GM19035 (cell line): ENCODE measurements around the gene TBC1D5.

Experiments used
- ATAC-seq: cut with Tn5 transposase; IDR thresholded peaks from one replicate; pipeline ENCODE4 v1.9.1; 2021; ENCODE audit not compliant: unreplicated experiment

TBC1D5 gene

GRCh38 chr3:17243621-17244020, 498.8 kb downstream of the TBC1D5 start:
- ATAC-seq, result no peak

- no peak for ATAC-seq
Observed at GRCh38 chr3:17239417-17239816, 503.0 kb downstream of the TBC1D5 start.

- no peak for ATAC-seq
Observed at GRCh38 chr3:17238023-17238422, 504.4 kb downstream of the TBC1D5 start.

- no peak for ATAC-seq
Observed at GRCh38 chr3:17235310-17235709, 507.1 kb downstream of the TBC1D5 start.

GRCh38 chr3:17234382-17234781, 508.0 kb downstream of the TBC1D5 start:
- no peak for ATAC-seq

- peak; percentile 90 for ATAC-seq
Observed at GRCh38 chr3:17233398-17233800, 509.0 kb downstream of the TBC1D5 start.

GRCh38 chr3:17232442-17232841, 510.0 kb downstream of the TBC1D5 start:
- ATAC-seq, result no peak

GRCh38 chr3:17231537-17232261, 510.7 kb downstream of the TBC1D5 start:
- no peak for ATAC-seq

GRCh38 chr3:17227472-17227871, 515.0 kb downstream of the TBC1D5 start:
- ATAC-seq, result no peak

GRCh38 chr3:17221529-17221928, 520.9 kb downstream of the TBC1D5 start:
- no peak for ATAC-seq

- no peak for ATAC-seq
Observed at GRCh38 chr3:17219593-17219992, 522.8 kb downstream of the TBC1D5 start.

- no peak for ATAC-seq
Observed at GRCh38 chr3:17218587-17218986, 523.8 kb downstream of the TBC1D5 start.

GRCh38 chr3:17217588-17217987, 524.8 kb downstream of the TBC1D5 start:
- no peak for ATAC-seq

GRCh38 chr3:17213102-17213501, 529.3 kb downstream of the TBC1D5 start:
- no peak for ATAC-seq

GRCh38 chr3:17207979-17208378, 534.5 kb downstream of the TBC1D5 start:
- no peak for ATAC-seq

GRCh38 chr3:17207019-17207418, 535.4 kb downstream of the TBC1D5 start:
- ATAC-seq, result no peak

- ATAC-seq, result no peak
Observed at GRCh38 chr3:17204049-17204650, 538.3 kb downstream of the TBC1D5 start.

GRCh38 chr3:17201538-17201937, 540.9 kb downstream of the TBC1D5 start:
- ATAC-seq, result no peak

- peak; percentile 76 for ATAC-seq
Observed at GRCh38 chr3:17195856-17196604, 546.4 kb downstream of the TBC1D5 start.

GRCh38 chr3:17195192-17195611, 547.2 kb downstream of the TBC1D5 start:
- peak; percentile 93 for ATAC-seq

- no peak for ATAC-seq
Observed at GRCh38 chr3:17194116-17194515, 548.3 kb downstream of the TBC1D5 start.

- ATAC-seq, result no peak
Observed at GRCh38 chr3:17192995-17193394, 549.4 kb downstream of the TBC1D5 start.
